Upper lobe of right lung (tissue), 1 donor: ENCODE results near the gene VAMP4. TPM values are rescaled to one million over a fixed set of nuclear protein-coding genes. Genes with fewer than 3 reads are reported as not detected.
A peak's percentile ranks its signal among the peaks of the same experiment; 100 is the strongest.

Source experiments
- ATAC-seq: fragments of 200-7000 bp; cut with Tn5 transposase; one replicate; pipeline ENCODE4 v1.9.1; 2020; ENCODE audit warnings: mild to moderate bottlenecking, moderate library complexity
- DNase-seq: peaks from one replicate; pipeline ENCODE4 v3.0.0-alpha.2; 2020
- H3K27ac ChIP-seq: fragments of 200-600 bp; one replicate; pipeline ENCODE4 v1.8.0; 2022
- H3K27me3 ChIP-seq: fragments of 200-600 bp; one replicate; pipeline ENCODE4 v1.8.0; 2022; ENCODE audit warnings: mild to moderate bottlenecking
- H3K36me3 ChIP-seq: fragments of 200-600 bp; one replicate; pipeline ENCODE4 v1.8.0; 2022
- H3K4me1 ChIP-seq: fragments of 200-600 bp; one replicate; pipeline ENCODE4 v1.8.0; 2022
- H3K4me3 ChIP-seq: fragments of 200-600 bp; one replicate; pipeline ENCODE4 v1.8.0; 2022; ENCODE audit warnings: mild to moderate bottlenecking
- H3K9me3 ChIP-seq: fragments of 200-600 bp; one replicate; pipeline ENCODE4 v1.8.0; 2022
- intact Hi-C: fragments of 100-400 bp; cut with DNase I; formaldehyde crosslinking; loops from one replicate; pipeline ENCODE4 v1.11.0; 2022
- total RNA-seq: library from RNA; stranded (reverse); fragmentation: NEBNext Ultra II Directional; extraction: Animal tissue kit (Norgen Biotek cat#: 25700); gene quantifications from one replicate; pipeline ENCODE4 v1.2.1, GENCODE V29; 2021
- TF ChIP-seq, protein P1 (sequence below): fragments of 200-600 bp; IDR thresholded peaks from one replicate; pipeline ENCODE4 v1.8.0; 2022; ENCODE audit warnings: antibody characterized with exemption
- donor health status: DM: no; HTN: yes; CAD: no; lungs with severe emphysema.

VAMP4 gene
- total RNA-seq, 1 donor from 2014 or later = 19.2 TPM

DNA sequence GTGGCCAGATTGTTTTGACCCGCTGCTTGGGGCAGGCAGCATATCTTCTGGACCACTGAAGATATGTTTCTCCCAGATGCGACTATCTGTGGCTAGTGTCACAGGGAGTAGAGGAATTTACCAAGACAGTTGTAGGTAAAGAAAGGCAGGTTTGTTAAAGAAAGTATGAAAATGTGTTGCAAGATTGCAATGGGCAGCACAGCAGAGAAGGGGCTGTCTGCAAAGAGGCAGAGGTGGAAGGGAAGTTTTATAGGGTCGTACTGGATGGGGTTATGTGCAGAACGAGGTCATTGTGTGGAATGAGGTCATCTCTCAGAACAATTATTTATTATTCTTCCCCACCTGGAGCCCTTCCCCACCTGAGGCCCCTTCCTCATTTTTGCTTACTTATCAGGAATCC lies 15.0 kb upstream of the VAMP4 start:
- DNase-seq (no peak), ATAC-seq (no peak)
- Histone ChIP-seq H3K27ac (no peak overlapping the region), H3K4me3 (no peak overlapping the region), H3K9me3 (no peaks in the 10 kb centered on the region), H3K36me3 (no peaks in the 10 kb centered on the region), H3K27me3 (no peaks in the 10 kb centered on the region), H3K4me1 (peaks cover 10% of the 10 kb centered on the region)
- TF ChIP-seq, protein P1, sequence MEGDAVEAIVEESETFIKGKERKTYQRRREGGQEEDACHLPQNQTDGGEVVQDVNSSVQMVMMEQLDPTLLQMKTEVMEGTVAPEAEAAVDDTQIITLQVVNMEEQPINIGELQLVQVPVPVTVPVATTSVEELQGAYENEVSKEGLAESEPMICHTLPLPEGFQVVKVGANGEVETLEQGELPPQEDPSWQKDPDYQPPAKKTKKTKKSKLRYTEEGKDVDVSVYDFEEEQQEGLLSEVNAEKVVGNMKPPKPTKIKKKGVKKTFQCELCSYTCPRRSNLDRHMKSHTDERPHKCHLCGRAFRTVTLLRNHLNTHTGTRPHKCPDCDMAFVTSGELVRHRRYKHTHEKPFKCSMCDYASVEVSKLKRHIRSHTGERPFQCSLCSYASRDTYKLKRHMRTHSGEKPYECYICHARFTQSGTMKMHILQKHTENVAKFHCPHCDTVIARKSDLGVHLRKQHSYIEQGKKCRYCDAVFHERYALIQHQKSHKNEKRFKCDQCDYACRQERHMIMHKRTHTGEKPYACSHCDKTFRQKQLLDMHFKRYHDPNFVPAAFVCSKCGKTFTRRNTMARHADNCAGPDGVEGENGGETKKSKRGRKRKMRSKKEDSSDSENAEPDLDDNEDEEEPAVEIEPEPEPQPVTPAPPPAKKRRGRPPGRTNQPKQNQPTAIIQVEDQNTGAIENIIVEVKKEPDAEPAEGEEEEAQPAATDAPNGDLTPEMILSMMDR = no peak
- intact Hi-C loops = no loop called here

DNA sequence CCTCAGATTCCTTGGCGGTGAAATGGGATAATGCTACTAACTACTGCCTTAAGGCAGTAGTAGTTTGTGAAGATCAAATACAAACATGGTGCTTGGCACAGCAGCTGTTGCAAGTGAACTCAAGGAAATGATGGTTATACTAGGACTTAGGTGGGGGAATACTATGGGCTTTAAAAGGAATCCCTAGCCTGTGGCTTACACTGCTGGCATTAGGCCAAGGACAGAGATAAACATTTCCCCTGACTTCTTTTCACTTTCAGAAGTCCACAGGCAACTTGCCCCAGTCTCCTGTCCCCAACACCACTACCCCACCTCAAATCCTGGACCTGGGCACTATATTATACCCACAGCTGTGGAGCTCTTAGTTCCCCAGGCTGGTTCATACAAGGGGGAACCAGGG lies 13.1 kb upstream of the VAMP4 start:
- ATAC-seq = no peak
- H3K27ac ChIP-seq = peak overlapping the region; percentile 71

GRCh38 chr1:171754353-171754705 lies 12.5 kb upstream of the VAMP4 start:
- intact Hi-C loops = no loop called here
- DNase-seq = no peak
- TF ChIP-seq, protein P1 = no peak
- peak; percentile 70 for ATAC-seq
- Histone ChIP-seq H3K36me3 (no peaks in the 10 kb centered on the region), H3K27me3 (no peaks in the 10 kb centered on the region), H3K27ac (peak overlapping the region; percentile 71), H3K4me1 (peaks cover 10% of the 10 kb centered on the region), H3K9me3 (no peaks in the 10 kb centered on the region), H3K4me3 (no peak overlapping the region)

More for the DNA sequence above, 13.1 kb upstream of the VAMP4 start:
- peaks cover 10% of the 10 kb centered on the region for H3K4me1 ChIP-seq
- H3K4me3 ChIP-seq = no peak overlapping the region
- H3K36me3 ChIP-seq = no peaks in the 10 kb centered on the region
- no peaks in the 10 kb centered on the region for H3K9me3 ChIP-seq
- TF ChIP-seq, protein P1 = no peak
- H3K27me3 ChIP-seq = no peaks in the 10 kb centered on the region
- intact Hi-C loops = no loop called here
- DNase-seq = no peak

DNA sequence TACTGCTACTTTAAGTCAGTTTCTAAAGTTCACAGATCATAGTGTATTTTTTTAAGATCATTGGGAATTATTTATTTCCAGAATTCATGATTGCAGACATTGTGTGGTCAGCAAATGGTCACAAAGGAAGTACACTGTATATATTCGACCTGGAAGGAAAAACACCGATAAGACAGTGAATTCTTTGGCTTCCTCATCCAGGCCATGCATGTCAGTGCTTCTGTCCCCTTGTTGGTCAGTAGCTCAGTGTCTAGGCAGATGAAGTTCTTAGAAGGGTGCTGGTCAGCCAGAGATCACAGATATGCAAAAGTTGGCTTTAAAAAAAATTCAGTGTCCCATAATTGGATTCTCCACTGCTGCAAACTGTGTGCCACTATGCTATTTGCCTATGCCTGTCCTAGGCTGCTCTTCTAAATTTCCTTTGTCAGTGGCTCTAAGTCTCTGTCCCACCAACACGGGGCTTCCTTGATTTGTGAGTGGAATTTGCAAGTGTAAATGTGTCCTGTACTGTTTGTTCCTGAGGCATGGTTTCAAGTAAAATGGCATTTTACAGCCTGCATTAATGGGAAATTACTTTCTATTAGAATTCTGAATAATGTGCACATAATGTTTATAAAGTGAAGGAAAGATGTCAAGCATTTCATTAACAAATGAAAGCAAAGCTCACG lies 12.0 kb upstream of the VAMP4 start:
- intact Hi-C loops = no loop called here
- Histone ChIP-seq H3K9me3 (no peaks in the 10 kb centered on the region), H3K4me1 (peaks cover 10% of the 10 kb centered on the region), H3K27me3 (no peaks in the 10 kb centered on the region), H3K4me3 (no peak overlapping the region), H3K27ac (peak overlapping the region; percentile 26), H3K36me3 (no peaks in the 10 kb centered on the region)
- no peak for DNase-seq
- ATAC-seq = no peak
- TF ChIP-seq, protein P1 = no peak

DNA sequence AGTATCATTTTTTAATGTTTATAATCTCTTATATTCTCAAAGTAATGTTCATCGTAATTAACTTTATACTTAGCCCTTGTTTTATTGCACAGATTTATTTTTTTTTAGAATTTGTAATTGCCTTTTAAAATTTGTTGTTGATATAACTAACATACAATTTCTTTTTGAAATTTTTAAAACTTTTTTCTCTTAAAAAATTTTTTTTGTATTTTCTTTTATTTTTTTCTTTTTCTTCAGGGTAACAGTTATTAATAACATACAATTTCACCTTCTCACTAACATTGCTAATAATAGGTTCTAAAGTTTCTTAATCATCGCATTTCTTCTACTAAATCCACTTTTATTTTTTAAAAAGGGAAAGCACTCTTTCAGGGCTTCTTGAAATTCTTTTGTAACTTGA lies 11.3 kb upstream of the VAMP4 start:
- DNase-seq (no peak), ATAC-seq (no peak)
- Histone ChIP-seq H3K27ac (peak overlapping the region; percentile 26), H3K4me3 (no peak overlapping the region), H3K36me3 (no peaks in the 10 kb centered on the region), H3K27me3 (no peaks in the 10 kb centered on the region), H3K4me1 (peaks cover 10% of the 10 kb centered on the region), H3K9me3 (no peaks in the 10 kb centered on the region)
- intact Hi-C loops = no loop called here
- TF ChIP-seq, protein P1 = no peak

GRCh38 chr1:171751221-171751620 lies 9.4 kb upstream of the VAMP4 start:
- Histone ChIP-seq H3K9me3 (no peaks in the 10 kb centered on the region), H3K27me3 (no peaks in the 10 kb centered on the region), H3K4me3 (no peak overlapping the region), H3K27ac (no peak overlapping the region), H3K36me3 (no peaks in the 10 kb centered on the region), H3K4me1 (peaks cover 10% of the 10 kb centered on the region)
- intact Hi-C loops = no loop called here
- ATAC-seq (no peak), DNase-seq (no peak)
- TF ChIP-seq, protein P1 = no peak
